ENCODE data around the gene RAD51B.

Gene RAD51B

GRCh38 chr14:68486809-68487208, 667.2 kb downstream of the RAD51B start:
- H3K4me3 ChIP-seq (ENCODE audit: low read depth, low read length), result no peak overlapping the region
- POLR2A ChIA-PET, result no interaction called here
- TF ChIP-seq TRIM28 (IDR thresholded peaks at IDR 0.05; ENCODE audit: borderline replicate concordance, low read length) (no peak), ZNF248 (tag by site-specific recombination; IDR thresholded peaks at IDR 0.05) (no peak), ZNF704 (tag by site-specific recombination; IDR thresholded peaks at IDR 0.05) (no peak)
- no peaks in the 10 kb centered on the region for H3K36me3 ChIP-seq (ENCODE audit: control insufficient read depth in 2 of 2, insufficient read depth in 1 of 2, low read length in 2 of 2)
- H3K4me1 ChIP-seq (ENCODE audit: control insufficient read depth, insufficient read depth, low read length), result no peaks in the 10 kb centered on the region
- no peaks in the 10 kb centered on the region for H3K9me3 ChIP-seq (ENCODE audit: control insufficient read depth, insufficient read depth, low read depth, low read length)
- no peak overlapping the region for H3K27ac ChIP-seq (ENCODE audit: extremely low read depth, low read depth, low read length)
- CTCF ChIA-PET, result no interaction called here

GRCh38 chr14:68487805-68488590, 668.4 kb downstream of the RAD51B start:
- Histone ChIP-seq H3K36me3 (ENCODE audit: control insufficient read depth in 2 of 2, insufficient read depth in 1 of 2, low read length in 2 of 2) (no peaks in the 10 kb centered on the region), H3K9me3 (ENCODE audit: control insufficient read depth, insufficient read depth, low read depth, low read length) (no peaks in the 10 kb centered on the region), H3K4me3 (ENCODE audit: low read depth, low read length) (no peak overlapping the region), H3K4me1 (ENCODE audit: control insufficient read depth, insufficient read depth, low read length) (no peaks in the 10 kb centered on the region), H3K27ac (ENCODE audit: extremely low read depth, low read depth, low read length) (no peak overlapping the region)
- CTCF ChIA-PET, result interaction anchor here (0.7 kb wide), 1 partner anchor 185 kb away, joined by 3 read pairs; no protein-coding TSS in a partner anchor
- no peak for TF ChIP-seq HOXD13 (CRISPR knock-in tag; IDR thresholded peaks at IDR 0.05; ENCODE audit: borderline replicate concordance)
- no peak for TF ChIP-seq ZNF449 (tag by site-specific recombination; IDR thresholded peaks at IDR 0.05)
- TF ChIP-seq ZNF660 (tag by site-specific recombination; IDR thresholded peaks at IDR 0.05), result no peak
- no peak for TF ChIP-seq ZNF768 (tag by site-specific recombination; IDR thresholded peaks at IDR 0.05)
- TF ChIP-seq ZNF837 (tag by site-specific recombination; IDR thresholded peaks at IDR 0.05), result no peak
- TF ChIP-seq ZNF530 (tag by site-specific recombination; IDR thresholded peaks at IDR 0.05; ENCODE audit: low read depth), result no peak
- TF ChIP-seq SCRT2 (tag by site-specific recombination; IDR thresholded peaks at IDR 0.05), result no peak
- TF ChIP-seq ZNF37A (tag by site-specific recombination; IDR thresholded peaks at IDR 0.05), result no peak
- TF ChIP-seq ZNF114 (tag by site-specific recombination; IDR thresholded peaks at IDR 0.05), result no peak
- TF ChIP-seq BCL11A (tag by site-specific recombination; IDR thresholded peaks at IDR 0.05; ENCODE audit: low read depth), result no peak
- no peak for TF ChIP-seq HOXA7 (CRISPR knock-in tag; IDR thresholded peaks at IDR 0.05; ENCODE audit: borderline replicate concordance)
- no peak for TF ChIP-seq YY2 (tag by site-specific recombination; IDR thresholded peaks at IDR 0.05)
- TF ChIP-seq ATF2 (tag by site-specific recombination; IDR thresholded peaks at IDR 0.05; ENCODE audit: low read depth), result no peak
- TF ChIP-seq ZNF549 (tag by site-specific recombination; IDR thresholded peaks at IDR 0.05), result no peak
- no peak for TF ChIP-seq ZNF701 (tag by site-specific recombination; IDR thresholded peaks at IDR 0.05)
- TF ChIP-seq KLF10 (tag by site-specific recombination; IDR thresholded peaks at IDR 0.05), result no peak
- TF ChIP-seq ZSCAN5A (tag by site-specific recombination; IDR thresholded peaks at IDR 0.05), result no peak
- TF ChIP-seq ZBTB7A (tag by site-specific recombination; IDR thresholded peaks at IDR 0.05; ENCODE audit: low read depth), result no peak
- POLR2A ChIA-PET, result interaction anchor here (0.7 kb wide), 1 partner anchor 10 kb away, joined by 8 read pairs; no protein-coding TSS in a partner anchor

Measured in HEK293 (cell line).